H9 (cell line): ENCODE data around the gene ISCU. TPM values are rescaled to one million over a fixed set of nuclear protein-coding genes. Genes with fewer than 3 reads are reported as not detected.
A peak's percentile ranks its signal among the peaks of the same experiment; 100 is the strongest.

ENCODE experiments used
- DNase-seq: peaks from one replicate; pipeline ENCODE4 v3.0.0-alpha.2; 2017
- H2AFZ ChIP-seq: one replicate; pipeline ENCODE4 v1.6.1; 2013; ENCODE audit warnings: mild to moderate bottlenecking, low read length, control low read depth, moderate library complexity
- H2AK5ac ChIP-seq: 2 replicates; pipeline ENCODE4 v1.6.1; 2013; ENCODE audit warnings: low read length, control low read depth, mixed read lengths; ENCODE audit not compliant: insufficient read length
- H2BK120ac ChIP-seq: one replicate; pipeline ENCODE4 v1.6.1; 2013; ENCODE audit warnings: low read depth, mild to moderate bottlenecking, low read length, control low read depth, inconsistent platforms; ENCODE audit not compliant: poor library complexity, severe bottlenecking
- H2BK12ac ChIP-seq: 2 replicates; pipeline ENCODE4 v1.6.1; 2013; ENCODE audit warnings: low read length, control low read depth, mixed read lengths, low read depth; ENCODE audit not compliant: insufficient read length
- H2BK15ac ChIP-seq: 2 replicates; pipeline ENCODE4 v1.6.1; 2013; ENCODE audit warnings: low read depth, low read length, control low read depth
- H2BK20ac ChIP-seq: one replicate; pipeline ENCODE4 v1.6.1; 2013; ENCODE audit warnings: low read depth, mild to moderate bottlenecking, low read length, control low read depth, inconsistent platforms; ENCODE audit not compliant: poor library complexity, severe bottlenecking
- H2BK5ac ChIP-seq: 2 replicates; pipeline ENCODE4 v1.6.1; 2013; ENCODE audit warnings: low read length, control low read depth, mixed read lengths; ENCODE audit not compliant: insufficient read length
- H3K14ac ChIP-seq: 2 replicates; pipeline ENCODE4 v1.6.1; 2013; ENCODE audit warnings: low read length, control low read depth; ENCODE audit not compliant: insufficient read depth
- H3K18ac ChIP-seq: 2 replicates; pipeline ENCODE4 v1.6.1; 2013; ENCODE audit warnings: low read depth, mild to moderate bottlenecking, mixed read lengths, low read length, control low read depth; ENCODE audit not compliant: insufficient read length
- H3K23ac ChIP-seq: 2 replicates; pipeline ENCODE4 v1.6.1; 2013; ENCODE audit warnings: low read length, control low read depth, mixed read lengths, low read depth; ENCODE audit not compliant: insufficient read length
- H3K23me2 ChIP-seq: 2 replicates; pipeline ENCODE4 v1.6.1; 2013; ENCODE audit warnings: low read depth, mild to moderate bottlenecking, mixed read lengths, low read length, control low read depth; ENCODE audit not compliant: insufficient read length, poor library complexity, severe bottlenecking
- H3K27ac ChIP-seq: 2 replicates; pipeline ENCODE4 v1.5.1; 2013; ENCODE audit warnings: low read length, control low read depth, mixed read lengths, low read depth; ENCODE audit not compliant: insufficient read length
- H3K27me3 ChIP-seq: 2 replicates; pipeline ENCODE4 v1.6.1; 2013; ENCODE audit warnings: low read length, control low read depth, inconsistent platforms; ENCODE audit not compliant: insufficient read depth
- H3K4ac ChIP-seq: 2 replicates; pipeline ENCODE4 v1.6.1; 2013; ENCODE audit warnings: low read depth, mild to moderate bottlenecking, control low read depth, inconsistent platforms, low read length, moderate library complexity
- H3K4me1 ChIP-seq: 2 replicates; pipeline ENCODE4 v1.6.1; 2013; ENCODE audit warnings: low read length, control low read depth, inconsistent platforms; ENCODE audit not compliant: insufficient read depth
- H3K4me2 ChIP-seq: 2 replicates; pipeline ENCODE4 v1.6.1; 2013; ENCODE audit warnings: low read length, control low read depth, mixed read lengths; ENCODE audit not compliant: insufficient read length, insufficient read depth
- H3K56ac ChIP-seq: 2 replicates; pipeline ENCODE4 v1.6.1; 2013; ENCODE audit warnings: low read depth, mild to moderate bottlenecking, mixed read lengths, low read length, control low read depth; ENCODE audit not compliant: insufficient read length
- H3K79me1 ChIP-seq: 2 replicates; pipeline ENCODE4 v1.6.1; 2013; ENCODE audit warnings: low read depth, mild to moderate bottlenecking, moderate library complexity, low read length, control low read depth, inconsistent platforms; ENCODE audit not compliant: insufficient read depth, poor library complexity, severe bottlenecking
- H3K79me2 ChIP-seq: 2 replicates; pipeline ENCODE4 v1.6.1; 2013; ENCODE audit warnings: low read length, control low read depth, inconsistent platforms; ENCODE audit not compliant: insufficient read depth
- H3K9ac ChIP-seq: 2 replicates; pipeline ENCODE4 v1.6.1; 2013; ENCODE audit warnings: low read length, control low read depth, mixed read lengths; ENCODE audit not compliant: insufficient read length; ENCODE audit errors: extremely low read depth
- H3K9me3 ChIP-seq: one replicate; pipeline ENCODE4 v1.6.1; 2013; ENCODE audit warnings: low read depth, low read length, inconsistent platforms; ENCODE audit not compliant: control insufficient read depth
- H3T11ph ChIP-seq: one replicate; pipeline ENCODE4 v1.6.1; 2013; ENCODE audit warnings: mild to moderate bottlenecking, low read length, control low read depth, inconsistent platforms
- H4K20me1 ChIP-seq: one replicate; pipeline ENCODE4 v1.6.1; 2013; ENCODE audit not compliant: control insufficient read depth, insufficient read length, insufficient read depth
- H4K5ac ChIP-seq: 2 replicates; pipeline ENCODE4 v1.6.1; 2013; ENCODE audit warnings: low read depth, mild to moderate bottlenecking, mixed read lengths, low read length, control low read depth; ENCODE audit not compliant: insufficient read length
- H4K8ac ChIP-seq: replicated peaks from 2 replicates; pipeline ENCODE4 v1.6.1; 2013; ENCODE audit warnings: low read length, control low read depth, mixed read lengths, low read depth; ENCODE audit not compliant: insufficient read length
- H4K91ac ChIP-seq: 2 replicates; pipeline ENCODE4 v1.6.1; 2013; ENCODE audit warnings: low read depth, mild to moderate bottlenecking, moderate library complexity, mixed read lengths, low read length, control low read depth; ENCODE audit not compliant: insufficient read length
- H3K27ac Mint-ChIP-seq, 3 experiments: 2 replicates in 2 of 3; 3 replicates in 1 of 3; pipeline ENCODE4 v1.8.0; 2020 to 2021; ENCODE audit warnings: mixed read lengths in 3 of 3, mild to moderate bottlenecking in 1 of 3, moderate library complexity in 1 of 3
- H3K27me3 Mint-ChIP-seq: 2 replicates; pipeline ENCODE4 v1.8.0; 2021; ENCODE audit warnings: low read depth, mild to moderate bottlenecking, moderate library complexity, mixed read lengths
- H3K36me3 Mint-ChIP-seq, 3 experiments: 2 replicates in 2 of 3; 3 replicates in 1 of 3; pipeline ENCODE4 v1.8.0; 2020 to 2021; ENCODE audit warnings: low read depth in 3 of 3, mixed read lengths in 3 of 3; ENCODE audit not compliant: insufficient read depth in 1 of 3
- H3K4me1 Mint-ChIP-seq, 2 experiments: 2 replicates each; pipeline ENCODE4 v1.8.0; 2020; ENCODE audit warnings: mixed read lengths in 2 of 2
- H3K4me3 Mint-ChIP-seq, 2 experiments: 2 replicates in 1 of 2; 3 replicates in 1 of 2; pipeline ENCODE4 v1.8.0; 2020 to 2021; ENCODE audit warnings: mild to moderate bottlenecking in 2 of 2, mixed read lengths in 2 of 2, moderate library complexity in 1 of 2
- H3K9me3 Mint-ChIP-seq, 2 experiments: 2 replicates in 1 of 2; 3 replicates in 1 of 2; pipeline ENCODE4 v1.8.0; 2020; ENCODE audit warnings: mild to moderate bottlenecking in 2 of 2, mixed read lengths in 2 of 2, moderate library complexity in 1 of 2
- CTCF ChIP-seq: fragments of 200-600 bp; sonication (generic); conservative IDR thresholded peaks from 3 replicates; pipeline ENCODE4 v1.8.0; 2021; ENCODE audit warnings: antibody characterized with exemption, mild to moderate bottlenecking
- WGBS: extraction: QIAGEN DNeasy Blood & Tissue Kit; methylation state at CpG from one replicate; pipeline ENCODE4 v1.1.7; 2013; ENCODE audit warnings: missing lambda C conversion rate, low lambda C conversion rate, mixed read lengths; ENCODE audit not compliant: insufficient read length; ENCODE audit errors: extremely low coverage; 5-methylcytosine and 5-hydroxymethylcytosine counted together
- total RNA-seq: library from RNA; stranded (reverse); gene quantifications from 2 replicates; pipeline ENCODE4 v1.2.1, GENCODE V29; 2021

Gene ISCU
- total RNA-seq, 1 experiment from 2014 or later, result 64.9 TPM

GRCh38 chr12:108613548-108613947 lies 51.2 kb downstream of the ISCU start:
- Histone ChIP-seq H2BK120ac (no peak overlapping the region), H3T11ph (no peak overlapping the region), H4K5ac (no peak overlapping the region), H3K4me1 (no peaks in the 10 kb centered on the region), H2AFZ (no peak overlapping the region), H4K8ac (no peak overlapping the region), H3K4ac (no peak overlapping the region), H3K14ac (no peak overlapping the region), H2BK15ac (no peak overlapping the region), H3K23me2 (no peaks in the 10 kb centered on the region), H3K56ac (no peak overlapping the region), H3K79me2 (no peaks in the 10 kb centered on the region), H4K20me1 (peaks cover 4% of the 10 kb centered on the region), H3K79me1 (no peaks in the 10 kb centered on the region), H3K4me2 (no peak overlapping the region), H2BK12ac (no peak overlapping the region), H3K27me3 (no peaks in the 10 kb centered on the region), H3K27ac (no peak overlapping the region), H2BK20ac (no peak overlapping the region), H3K23ac (no peak overlapping the region), H3K18ac (no peak overlapping the region), H2BK5ac (no peak overlapping the region), H4K91ac (no peak overlapping the region), H2AK5ac (no peak overlapping the region), H3K9ac (no peak overlapping the region), H3K9me3 (no peaks in the 10 kb centered on the region)
- WGBS, result no CpG with 5 or more reads among the region's 9 CpGs
- H3K4me1 Mint-ChIP-seq, result peaks cover 21 to 28% of the 10 kb centered on the region in 2 experiments
- peak overlapping the region in 1 of 3 experiments; percentile 62; a peak in 1 of 7 replicates for H3K27ac Mint-ChIP-seq
- TF ChIP-seq CTCF, result no peak
- peaks cover 1% of the 10 kb centered on the region; the same call in 1 of the 2 replicates for H3K27me3 Mint-ChIP-seq
- H3K36me3 Mint-ChIP-seq, result no peaks in the 10 kb centered on the region
- DNase-seq, result no peak
- H3K9me3 Mint-ChIP-seq, result peaks cover 4 to 5% of the 10 kb centered on the region in 2 experiments; a peak in 1 of 5 replicates
- H3K4me3 Mint-ChIP-seq, result no peak overlapping the region
